Measurements from ENCODE around the gene AJM1. TPM values are rescaled to one million over a fixed set of nuclear protein-coding genes. Genes with fewer than 3 reads are reported as not detected.
"Not testable (repeated sequence)": the region's sequence is repeated elsewhere in the genome, so short reads cannot be mapped to it uniquely, and the experiment has no call there.

AJM1 gene
- total RNA-seq, 1 experiment from 2014 or later: 5.3 TPM

- Histone ChIP-seq H3K27me3 (ENCODE audit: insufficient read depth, low read depth) (no peaks in the 10 kb centered on the region), H3K9me3 (ENCODE audit: insufficient read depth, low read depth) (peaks cover 3% of the 10 kb centered on the region; the same call in 1 of the 2 replicates), H3K4me1 (replicated peaks; ENCODE audit: insufficient read depth) (peaks cover 16% of the 10 kb centered on the region), H3K9me2 (ENCODE audit: insufficient read depth) (no peaks in the 10 kb centered on the region), H3K27ac (peak overlapping the region; percentile 54; the same call in 1 of the 2 replicates), H3K4me2 (peak overlapping the region; percentile 97), H3K4me3 (peak overlapping the region; percentile 98), H3F3A (ENCODE audit: insufficient read depth, low read depth) (peaks cover 21% of the 10 kb centered on the region; the same call in 1 of the 2 replicates), H3K79me2 (ENCODE audit: low read depth) (peaks cover 41% of the 10 kb centered on the region), H2AFZ (peak overlapping the region; percentile 68; the same call in 1 of the 2 replicates), H3K36me3 (ENCODE audit: low read depth) (0 out of 2 replicates have a peak, but pooled peaks cover 8% of the 10 kb centered on the region), H4K20me1 (ENCODE audit: insufficient read depth) (peaks cover 11% of the 10 kb centered on the region; the same call in 1 of the 2 replicates)
- intact Hi-C loops (cut with micrococcal nuclease; ENCODE audit: unreplicated experiment): loop anchor here (1.0 to 5.0 kb wide), 2 partner anchors 17 to 37 kb away; no protein-coding TSS in a partner anchor
- BruUV-seq (replicated peaks): no TSS peak
- no peak for DNase-seq
- ChIA-PET POLR2A (ENCODE audit: unreplicated experiment) (interaction anchor here (0.7 to 0.8 kb wide), 2 partner anchors 17 to 21 kb away, joined by 5 to 17 read pairs; partner anchors contain the start of gene TRAF2), CTCF (interaction anchor here (0.6 kb wide), 1 partner anchor 45 kb away, joined by 5 read pairs; no protein-coding TSS in a partner anchor)
- TF ChIP-seq EZH2 (IDR thresholded peaks at IDR 0.05; ENCODE audit: low read depth) (no peak), CTCF (conservative IDR thresholded peaks at IDR 0.05) (no peak)
Observed at GRCh38 chr9:136865768-136866103, 23.5 kb downstream of the AJM1 start.

GRCh38 chr9:136866898-136867421 is 24.7 kb downstream of the AJM1 start:
- Histone ChIP-seq H2AFZ (0 out of 2 replicates have a peak overlapping the region, but pooled peaks have one; percentile 68), H4K20me1 (ENCODE audit: insufficient read depth) (peaks cover 11% of the 10 kb centered on the region; the same call in 1 of the 2 replicates), H3K9me3 (ENCODE audit: insufficient read depth, low read depth) (peaks cover 11% of the 10 kb centered on the region), H3K79me2 (ENCODE audit: low read depth) (peaks cover 41% of the 10 kb centered on the region), H3K4me2 (peak overlapping the region; percentile 97), H3F3A (ENCODE audit: insufficient read depth, low read depth) (peaks cover 17% of the 10 kb centered on the region; the same call in 1 of the 2 replicates), H3K4me3 (peak overlapping the region; percentile 98), H3K27ac (peak overlapping the region; percentile 34; the same call in 1 of the 2 replicates), H3K4me1 (replicated peaks; ENCODE audit: insufficient read depth) (peaks cover 16% of the 10 kb centered on the region)
- intact Hi-C loops (cut with micrococcal nuclease; ENCODE audit: unreplicated experiment): loop anchor here (1.0 to 5.0 kb wide), 2 partner anchors 15 to 35 kb away; no protein-coding TSS in a partner anchor
- H3K9me2 ChIP-seq (ENCODE audit: insufficient read depth); H3K27me3 ChIP-seq (ENCODE audit: insufficient read depth, low read depth); CTCF ChIA-PET; DNase-seq; POLR2A ChIA-PET (ENCODE audit: unreplicated experiment); H3K36me3 ChIP-seq (ENCODE audit: low read depth): not testable (repeated sequence)
- BruUV-seq (replicated peaks): TSS peak; percentile 70

GRCh38 chr9:136867480-136867879 is 25.2 kb downstream of the AJM1 start:
- Histone ChIP-seq H3F3A (ENCODE audit: insufficient read depth, low read depth) (peaks cover 16% of the 10 kb centered on the region; the same call in 1 of the 2 replicates), H3K4me2 (peak overlapping the region; percentile 97), H3K4me1 (replicated peaks; ENCODE audit: insufficient read depth) (peaks cover 16% of the 10 kb centered on the region), H3K9me3 (ENCODE audit: insufficient read depth, low read depth) (peaks cover 14% of the 10 kb centered on the region), H3K79me2 (ENCODE audit: low read depth) (peaks cover 41% of the 10 kb centered on the region), H3K4me3 (peak overlapping the region; percentile 98), H2AFZ (no peak overlapping the region), H4K20me1 (ENCODE audit: insufficient read depth) (peaks cover 11% of the 10 kb centered on the region; the same call in 1 of the 2 replicates), H3K27ac (no peak overlapping the region), H3K9me2 (ENCODE audit: insufficient read depth) (no peaks in the 10 kb centered on the region), H3K36me3 (ENCODE audit: low read depth) (no peaks in the 10 kb centered on the region), H3K27me3 (ENCODE audit: insufficient read depth, low read depth) (no peaks in the 10 kb centered on the region)
- intact Hi-C loops (cut with micrococcal nuclease; ENCODE audit: unreplicated experiment): loop anchor here (5.0 kb wide), 1 partner anchor 35 kb away; no protein-coding TSS in a partner anchor
- no peak for DNase-seq
- ChIA-PET POLR2A (ENCODE audit: unreplicated experiment) (no interaction called here), CTCF (no interaction called here)
- no TSS peak for BruUV-seq (replicated peaks)
- no peak for TF ChIP-seq CTCF (conservative IDR thresholded peaks at IDR 0.05)
- TF ChIP-seq EZH2 (IDR thresholded peaks at IDR 0.05; ENCODE audit: low read depth): no peak

All from PC-9 (cell line).